ENCODE data around the gene PTAFR.

The PTAFR gene

DNA sequence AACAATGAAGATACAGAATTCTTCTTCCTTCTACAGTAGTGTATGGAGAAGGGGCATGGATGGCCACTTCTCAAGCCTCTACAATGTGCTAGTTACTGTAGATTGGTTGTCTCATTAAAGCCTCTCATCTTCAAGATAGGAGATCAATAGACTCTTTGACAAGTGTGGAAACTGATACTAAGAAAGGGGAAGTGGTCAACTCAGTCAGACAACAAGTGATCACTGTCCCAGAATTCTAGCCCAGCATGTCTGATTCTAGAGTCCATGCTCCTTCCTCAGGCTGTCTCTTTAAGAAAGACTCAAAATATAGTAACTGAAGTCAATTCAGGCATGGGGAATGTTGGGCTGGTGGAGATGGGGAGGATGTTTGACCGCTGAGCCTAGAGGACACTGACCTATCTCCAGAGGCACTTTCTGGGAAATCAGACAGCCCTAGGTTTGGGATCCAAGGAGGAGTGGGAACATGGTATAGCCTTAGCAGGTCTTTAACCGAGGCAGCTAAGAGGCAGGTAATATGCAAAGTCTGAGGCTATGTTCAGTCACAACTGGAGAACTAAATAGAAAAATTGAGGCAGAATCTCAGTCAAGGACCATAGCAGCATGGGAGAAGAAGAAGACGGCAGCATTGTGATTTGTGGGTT, 48.8 kb downstream of the PTAFR start:
- TF ChIP-seq, protein P1, sequence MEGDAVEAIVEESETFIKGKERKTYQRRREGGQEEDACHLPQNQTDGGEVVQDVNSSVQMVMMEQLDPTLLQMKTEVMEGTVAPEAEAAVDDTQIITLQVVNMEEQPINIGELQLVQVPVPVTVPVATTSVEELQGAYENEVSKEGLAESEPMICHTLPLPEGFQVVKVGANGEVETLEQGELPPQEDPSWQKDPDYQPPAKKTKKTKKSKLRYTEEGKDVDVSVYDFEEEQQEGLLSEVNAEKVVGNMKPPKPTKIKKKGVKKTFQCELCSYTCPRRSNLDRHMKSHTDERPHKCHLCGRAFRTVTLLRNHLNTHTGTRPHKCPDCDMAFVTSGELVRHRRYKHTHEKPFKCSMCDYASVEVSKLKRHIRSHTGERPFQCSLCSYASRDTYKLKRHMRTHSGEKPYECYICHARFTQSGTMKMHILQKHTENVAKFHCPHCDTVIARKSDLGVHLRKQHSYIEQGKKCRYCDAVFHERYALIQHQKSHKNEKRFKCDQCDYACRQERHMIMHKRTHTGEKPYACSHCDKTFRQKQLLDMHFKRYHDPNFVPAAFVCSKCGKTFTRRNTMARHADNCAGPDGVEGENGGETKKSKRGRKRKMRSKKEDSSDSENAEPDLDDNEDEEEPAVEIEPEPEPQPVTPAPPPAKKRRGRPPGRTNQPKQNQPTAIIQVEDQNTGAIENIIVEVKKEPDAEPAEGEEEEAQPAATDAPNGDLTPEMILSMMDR (IDR thresholded peaks at IDR 0.05; ENCODE audit: insufficient read depth, low read length, poor library complexity, severe bottlenecking): no peak
- no peak for TF ChIP-seq EZH2phosphoT487 (conservative IDR thresholded peaks at IDR 0.05; ENCODE audit: low read length)
- H3K4me3 ChIP-seq (ENCODE audit: insufficient read depth, low read length, poor library complexity, severe bottlenecking): no peak overlapping the region
- H3K27ac ChIP-seq (ENCODE audit: low read depth, low read length): peak overlapping the region; percentile 58
- no peaks in the 10 kb centered on the region for H3K9me3 ChIP-seq (ENCODE audit: insufficient read depth, low read length)
- H3K79me2 ChIP-seq (ENCODE audit: insufficient read depth, low read length): no peaks in the 10 kb centered on the region
- H4K20me1 ChIP-seq (ENCODE audit: low read depth, low read length): no peaks in the 10 kb centered on the region
- no peaks in the 10 kb centered on the region for H3K9me2 ChIP-seq (replicated peaks; ENCODE audit: insufficient read depth, low read length)
- no peaks in the 10 kb centered on the region for H3K36me3 ChIP-seq (ENCODE audit: low read length)
- peak overlapping the region; percentile 5; the same call in 1 of the 2 replicates for H3K9ac ChIP-seq (ENCODE audit: low read length)
- no peaks in the 10 kb centered on the region for H3K27me3 ChIP-seq (ENCODE audit: low read length)
- peak overlapping the region; percentile 40 for H3K4me2 ChIP-seq (ENCODE audit: low read depth, low read length, poor library complexity, severe bottlenecking)
- no peak overlapping the region for H2AFZ ChIP-seq (ENCODE audit: low read depth, low read length, severe bottlenecking)
- H3F3A ChIP-seq (ENCODE audit: insufficient read depth): peaks cover 8% of the 10 kb centered on the region

DNA sequence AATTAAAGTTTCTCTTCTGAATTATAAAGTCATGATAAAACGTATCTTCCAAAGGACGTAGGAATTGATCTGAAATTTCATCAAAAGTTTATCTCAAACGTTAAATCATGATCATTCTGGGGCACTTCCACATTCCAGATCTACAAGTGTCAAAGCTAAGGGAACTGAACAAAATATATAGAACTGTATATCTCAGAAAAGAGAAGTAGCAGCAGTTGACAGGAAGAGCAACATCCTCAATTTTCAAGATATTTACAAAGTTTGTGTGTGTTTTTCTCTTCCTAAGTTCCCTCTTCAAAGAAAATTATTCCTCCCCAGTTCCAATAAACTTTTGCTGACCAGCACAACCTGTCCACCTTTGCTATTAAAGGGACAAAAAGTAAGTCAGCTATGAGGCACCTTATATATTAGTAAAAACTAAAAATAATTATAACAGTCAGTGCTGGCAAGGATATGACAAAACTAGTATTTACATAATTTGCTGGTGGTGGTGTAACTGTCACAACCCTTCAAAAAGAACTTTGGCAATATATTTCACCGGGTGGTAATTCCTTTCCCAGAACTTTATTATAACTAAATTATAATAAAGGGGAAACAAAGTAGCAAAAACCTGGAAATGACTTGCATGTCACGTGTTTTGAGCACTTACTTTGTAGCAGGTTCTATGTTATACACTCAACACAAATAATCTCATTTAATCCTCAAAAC, 49.6 kb downstream of the PTAFR start:
- Histone ChIP-seq H3K27ac (ENCODE audit: low read depth, low read length) (peak overlapping the region; percentile 58), H2AFZ (ENCODE audit: low read depth, low read length, severe bottlenecking) (peak overlapping the region; percentile 66)

DNA sequence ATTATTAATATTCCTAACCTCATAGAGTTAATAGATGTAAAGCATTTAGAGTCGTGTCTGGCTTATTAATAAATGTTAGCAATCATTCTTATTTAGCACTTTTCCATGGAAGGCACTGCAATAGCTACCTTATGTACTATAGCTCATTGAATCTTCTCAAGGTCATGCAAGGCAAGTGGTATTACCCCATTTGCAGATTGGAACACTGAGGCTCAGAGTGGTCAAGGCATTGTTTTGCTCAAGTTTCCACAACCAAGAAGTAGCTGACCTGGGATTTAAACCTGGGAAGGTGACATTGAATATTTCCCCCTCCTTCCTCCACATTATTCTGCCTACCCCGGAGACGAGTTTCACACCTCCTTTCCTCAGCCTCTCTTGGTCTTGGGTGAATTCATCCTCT, 50.3 kb downstream of the PTAFR start:
- H3K27me3 ChIP-seq (ENCODE audit: low read length): no peaks in the 10 kb centered on the region
- H3K9me2 ChIP-seq (replicated peaks; ENCODE audit: insufficient read depth, low read length): no peaks in the 10 kb centered on the region
- peak overlapping the region; percentile 40 for H3K4me2 ChIP-seq (ENCODE audit: low read depth, low read length, poor library complexity, severe bottlenecking)
- TF ChIP-seq EZH2phosphoT487 (conservative IDR thresholded peaks at IDR 0.05; ENCODE audit: low read length): no peak
- TF ChIP-seq, protein P1 (IDR thresholded peaks at IDR 0.05; ENCODE audit: insufficient read depth, low read length, poor library complexity, severe bottlenecking): no peak
- peaks cover 3% of the 10 kb centered on the region; the same call in 1 of the 2 replicates for H3F3A ChIP-seq (ENCODE audit: insufficient read depth)
- H3K9me3 ChIP-seq (ENCODE audit: insufficient read depth, low read length): no peaks in the 10 kb centered on the region
- H3K36me3 ChIP-seq (ENCODE audit: low read length): no peaks in the 10 kb centered on the region
- H2AFZ ChIP-seq (ENCODE audit: low read depth, low read length, severe bottlenecking): peak overlapping the region; percentile 66
- H3K9ac ChIP-seq (ENCODE audit: low read length): no peak overlapping the region
- no peaks in the 10 kb centered on the region for H3K79me2 ChIP-seq (ENCODE audit: insufficient read depth, low read length)
- H3K4me3 ChIP-seq (ENCODE audit: insufficient read depth, low read length, poor library complexity, severe bottlenecking): no peak overlapping the region
- no peaks in the 10 kb centered on the region for H4K20me1 ChIP-seq (ENCODE audit: low read depth, low read length)
- peak overlapping the region; percentile 58; the same call in 1 of the 2 replicates for H3K27ac ChIP-seq (ENCODE audit: low read depth, low read length)

More for the DNA sequence above, 49.6 kb downstream of the PTAFR start:
- peak overlapping the region; percentile 40 for H3K4me2 ChIP-seq (ENCODE audit: low read depth, low read length, poor library complexity, severe bottlenecking)
- H3K9me3 ChIP-seq (ENCODE audit: insufficient read depth, low read length): no peaks in the 10 kb centered on the region
- H3F3A ChIP-seq (ENCODE audit: insufficient read depth): peaks cover 5% of the 10 kb centered on the region
- peak overlapping the region; percentile 9; the same call in 1 of the 2 replicates for H3K9ac ChIP-seq (ENCODE audit: low read length)
- no peaks in the 10 kb centered on the region for H3K36me3 ChIP-seq (ENCODE audit: low read length)
- H3K27me3 ChIP-seq (ENCODE audit: low read length): no peaks in the 10 kb centered on the region
- no peak overlapping the region for H3K4me3 ChIP-seq (ENCODE audit: insufficient read depth, low read length, poor library complexity, severe bottlenecking)
- TF ChIP-seq EZH2phosphoT487 (conservative IDR thresholded peaks at IDR 0.05; ENCODE audit: low read length): no peak
- TF ChIP-seq, protein P1 (IDR thresholded peaks at IDR 0.05; ENCODE audit: insufficient read depth, low read length, poor library complexity, severe bottlenecking): no peak
- no peaks in the 10 kb centered on the region for H3K79me2 ChIP-seq (ENCODE audit: insufficient read depth, low read length)
- H3K9me2 ChIP-seq (replicated peaks; ENCODE audit: insufficient read depth, low read length): no peaks in the 10 kb centered on the region
- no peaks in the 10 kb centered on the region for H4K20me1 ChIP-seq (ENCODE audit: low read depth, low read length)
